ENCODE data around the gene NEGR1.

NEGR1 gene

GRCh38 chr1:72229893-72230292, 52.4 kb downstream of the NEGR1 start:
- DNase-seq: no peak

GRCh38 chr1:72227667-72228066, 54.7 kb downstream of the NEGR1 start:
- DNase-seq: no peak

- no peak for DNase-seq
Observed at GRCh38 chr1:72224506-72224905, 57.8 kb downstream of the NEGR1 start.

GRCh38 chr1:72221811-72222210, 60.5 kb downstream of the NEGR1 start:
- DNase-seq: no peak

- no peak for DNase-seq
Observed at GRCh38 chr1:72218141-72218739, 64.1 kb downstream of the NEGR1 start.

- DNase-seq: no peak
Observed at GRCh38 chr1:72207059-72207458, 75.3 kb downstream of the NEGR1 start.

GRCh38 chr1:72202761-72203160, 79.6 kb downstream of the NEGR1 start:
- no peak for DNase-seq

GRCh38 chr1:72197786-72198185, 84.6 kb downstream of the NEGR1 start:
- no peak for DNase-seq

GRCh38 chr1:72186733-72187307, 95.5 kb downstream of the NEGR1 start:
- peak; percentile 15 for DNase-seq

GRCh38 chr1:72184099-72184701, 98.1 kb downstream of the NEGR1 start:
- no peak for DNase-seq

- peak; percentile 3 for DNase-seq
Observed at GRCh38 chr1:72182859-72183258, 99.5 kb downstream of the NEGR1 start.

GRCh38 chr1:72178266-72178665, 104.1 kb downstream of the NEGR1 start:
- peak; percentile 85 for DNase-seq

- no peak for DNase-seq
Observed at GRCh38 chr1:72177711-72178110, 104.6 kb downstream of the NEGR1 start.

- DNase-seq: no peak
Observed at GRCh38 chr1:72170246-72170645, 112.1 kb downstream of the NEGR1 start.

- no peak for DNase-seq
Observed at GRCh38 chr1:72166426-72166825, 115.9 kb downstream of the NEGR1 start.

GRCh38 chr1:72150508-72150907, 131.8 kb downstream of the NEGR1 start:
- DNase-seq: no peak

GRCh38 chr1:72141875-72142274, 140.5 kb downstream of the NEGR1 start:
- no peak for DNase-seq

- DNase-seq: no peak
Observed at GRCh38 chr1:72140222-72140621, 142.1 kb downstream of the NEGR1 start.

GRCh38 chr1:72137656-72138055, 144.7 kb downstream of the NEGR1 start:
- no peak for DNase-seq

- no peak for DNase-seq
Observed at GRCh38 chr1:72129869-72130268, 152.5 kb downstream of the NEGR1 start.

- DNase-seq: peak; percentile 38
Observed at GRCh38 chr1:72122099-72122880, 160.0 kb downstream of the NEGR1 start.

- no peak for DNase-seq
Observed at GRCh38 chr1:72119491-72119890, 162.8 kb downstream of the NEGR1 start.

GRCh38 chr1:72117621-72118020, 164.7 kb downstream of the NEGR1 start:
- no peak for DNase-seq

GRCh38 chr1:72115290-72115689, 167.0 kb downstream of the NEGR1 start:
- DNase-seq: no peak

All from eye (tissue), 1 donor.